ENCODE measurements around the gene SNX25.

Gene SNX25

DNA sequence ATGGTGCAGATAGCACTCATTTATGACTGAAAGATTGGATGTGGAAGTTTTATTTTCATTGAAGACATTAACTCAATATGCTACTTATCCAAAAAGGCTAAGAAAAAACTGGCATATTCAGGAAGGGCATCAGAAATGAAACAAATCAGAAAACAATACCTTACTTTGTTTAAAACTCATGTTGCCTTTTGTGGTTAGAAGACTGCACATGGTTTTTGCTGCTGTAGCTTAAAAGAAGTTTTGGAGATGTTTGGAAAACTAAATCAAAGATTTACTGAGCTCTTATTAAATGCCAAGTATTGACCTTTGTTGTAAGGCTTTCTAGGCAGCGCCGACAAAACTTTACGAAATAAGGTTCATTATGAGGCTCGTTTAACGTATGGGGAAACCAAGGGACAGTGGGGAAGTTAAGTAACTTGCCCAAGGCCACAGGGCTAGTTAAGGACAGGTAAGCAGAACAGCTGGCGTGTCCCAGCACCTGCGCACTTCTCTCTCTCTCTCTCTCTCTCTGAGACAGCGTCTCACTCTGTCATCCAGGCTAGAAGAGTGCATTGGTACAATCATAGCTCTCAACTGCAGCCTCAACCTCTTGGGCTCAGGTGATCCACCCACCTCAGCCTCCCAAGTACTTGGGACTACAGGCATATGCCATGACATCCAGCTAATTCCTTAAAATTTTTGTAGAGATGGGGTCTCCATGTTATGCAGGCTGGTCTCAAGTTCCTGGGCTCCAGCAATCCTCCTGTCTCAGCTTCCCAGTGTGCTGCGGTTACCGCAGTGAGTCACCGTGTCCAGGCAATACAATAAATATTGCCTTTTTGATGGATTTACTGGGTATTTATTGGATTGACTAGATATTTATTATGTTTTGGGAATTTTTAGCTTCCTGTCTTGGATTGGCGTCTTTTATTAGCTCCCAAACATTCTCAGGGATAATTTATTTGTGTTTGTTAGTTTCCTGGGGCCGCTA is 170.2 kb downstream of the SNX25 start:
- TF ChIP-seq SIN3A (IDR thresholded peaks at IDR 0.05; ENCODE audit: borderline replicate concordance, insufficient read depth, low read length) = no peak
- TF ChIP-seq POLR2AphosphoS5 (IDR thresholded peaks at IDR 0.05; ENCODE audit: low read depth, low read length) = no peak
- TF ChIP-seq, protein P1, sequence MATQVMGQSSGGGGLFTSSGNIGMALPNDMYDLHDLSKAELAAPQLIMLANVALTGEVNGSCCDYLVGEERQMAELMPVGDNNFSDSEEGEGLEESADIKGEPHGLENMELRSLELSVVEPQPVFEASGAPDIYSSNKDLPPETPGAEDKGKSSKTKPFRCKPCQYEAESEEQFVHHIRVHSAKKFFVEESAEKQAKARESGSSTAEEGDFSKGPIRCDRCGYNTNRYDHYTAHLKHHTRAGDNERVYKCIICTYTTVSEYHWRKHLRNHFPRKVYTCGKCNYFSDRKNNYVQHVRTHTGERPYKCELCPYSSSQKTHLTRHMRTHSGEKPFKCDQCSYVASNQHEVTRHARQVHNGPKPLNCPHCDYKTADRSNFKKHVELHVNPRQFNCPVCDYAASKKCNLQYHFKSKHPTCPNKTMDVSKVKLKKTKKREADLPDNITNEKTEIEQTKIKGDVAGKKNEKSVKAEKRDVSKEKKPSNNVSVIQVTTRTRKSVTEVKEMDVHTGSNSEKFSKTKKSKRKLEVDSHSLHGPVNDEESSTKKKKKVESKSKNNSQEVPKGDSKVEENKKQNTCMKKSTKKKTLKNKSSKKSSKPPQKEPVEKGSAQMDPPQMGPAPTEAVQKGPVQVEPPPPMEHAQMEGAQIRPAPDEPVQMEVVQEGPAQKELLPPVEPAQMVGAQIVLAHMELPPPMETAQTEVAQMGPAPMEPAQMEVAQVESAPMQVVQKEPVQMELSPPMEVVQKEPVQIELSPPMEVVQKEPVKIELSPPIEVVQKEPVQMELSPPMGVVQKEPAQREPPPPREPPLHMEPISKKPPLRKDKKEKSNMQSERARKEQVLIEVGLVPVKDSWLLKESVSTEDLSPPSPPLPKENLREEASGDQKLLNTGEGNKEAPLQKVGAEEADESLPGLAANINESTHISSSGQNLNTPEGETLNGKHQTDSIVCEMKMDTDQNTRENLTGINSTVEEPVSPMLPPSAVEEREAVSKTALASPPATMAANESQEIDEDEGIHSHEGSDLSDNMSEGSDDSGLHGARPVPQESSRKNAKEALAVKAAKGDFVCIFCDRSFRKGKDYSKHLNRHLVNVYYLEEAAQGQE (IDR thresholded peaks at IDR 0.05; ENCODE audit: insufficient read depth in 1 of 2, low read depth in 2 of 2, low read length in 2 of 2) = no peak
- no peak for TF ChIP-seq FOXP2 (optimal IDR thresholded peaks at IDR 0.05; ENCODE audit: borderline replicate concordance, extremely low read depth, extremely low read length, insufficient read depth)
- TF ChIP-seq TAF1 (IDR thresholded peaks at IDR 0.05; ENCODE audit: borderline replicate concordance, insufficient read depth, low read length) = no peak

DNA sequence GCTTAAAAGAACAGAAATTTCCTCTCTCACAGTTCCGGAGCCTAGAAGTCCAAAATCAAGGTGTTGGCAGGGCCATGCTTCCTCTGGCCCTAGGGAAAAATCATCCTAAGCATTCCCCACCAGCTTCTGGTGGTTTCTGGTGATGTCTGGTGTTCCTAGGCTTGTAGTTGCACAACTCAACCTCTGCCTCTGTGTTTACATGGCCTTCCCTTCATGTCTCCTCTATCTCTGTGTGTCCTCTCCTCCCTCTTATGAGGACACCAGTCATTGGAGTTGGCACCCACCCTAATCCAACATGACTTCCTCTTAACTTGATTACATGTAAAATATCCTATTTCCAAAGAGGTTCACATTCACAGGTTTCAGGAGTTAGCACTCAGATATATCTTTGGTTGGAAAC is 170.9 kb downstream of the SNX25 start:
- TF ChIP-seq, protein P1 (IDR thresholded peaks at IDR 0.05; ENCODE audit: insufficient read depth in 1 of 2, low read depth in 2 of 2, low read length in 2 of 2) = no peak
- no peak for TF ChIP-seq TAF1 (IDR thresholded peaks at IDR 0.05; ENCODE audit: borderline replicate concordance, insufficient read depth, low read length)
- no peak for TF ChIP-seq POLR2AphosphoS5 (IDR thresholded peaks at IDR 0.05; ENCODE audit: low read depth, low read length)
- no peak for TF ChIP-seq SIN3A (IDR thresholded peaks at IDR 0.05; ENCODE audit: borderline replicate concordance, insufficient read depth, low read length)
- no peak for TF ChIP-seq FOXP2 (optimal IDR thresholded peaks at IDR 0.05; ENCODE audit: borderline replicate concordance, extremely low read depth, extremely low read length, insufficient read depth)

DNA sequence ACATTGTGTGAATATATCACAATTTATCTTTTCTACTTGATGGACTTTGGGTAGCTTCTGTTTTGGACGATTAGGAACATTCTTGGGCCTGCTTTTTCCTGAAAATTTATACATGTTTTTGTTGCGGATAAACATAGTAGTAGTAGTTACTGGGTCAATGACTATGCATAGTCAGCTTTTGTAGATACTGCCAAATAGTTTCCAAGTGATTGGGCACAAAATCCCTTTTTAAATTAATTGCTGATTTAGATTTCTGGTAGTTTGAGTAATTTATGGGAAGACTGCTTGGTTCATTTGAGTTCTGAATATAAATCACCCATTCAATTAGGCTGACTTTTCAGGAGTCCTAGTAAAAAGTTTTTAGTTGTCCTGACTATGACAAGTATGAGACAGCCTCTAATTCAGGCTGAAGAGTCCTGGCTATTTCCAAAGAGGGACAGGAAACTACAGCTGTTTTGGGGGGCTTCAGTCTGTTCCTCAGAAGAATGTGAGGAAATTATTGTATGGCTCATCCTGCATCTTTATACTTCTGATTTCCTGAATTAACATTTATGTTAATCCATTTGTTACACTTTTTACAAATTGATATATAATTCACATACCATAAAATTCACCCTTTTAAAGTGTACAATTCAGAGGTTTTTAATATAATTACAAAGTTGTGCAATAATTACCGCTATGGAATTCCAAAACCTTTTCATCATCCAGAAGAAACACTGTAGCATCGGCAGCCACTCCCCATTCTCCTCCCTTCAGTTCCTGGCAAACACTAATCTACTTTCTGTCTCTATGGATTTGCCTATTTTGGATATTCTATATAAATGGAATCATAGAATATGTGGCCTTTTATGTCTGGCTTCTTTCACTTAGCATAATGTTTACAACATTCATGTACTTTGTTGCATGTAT is 172.1 kb downstream of the SNX25 start:
- TF ChIP-seq, protein P1 (IDR thresholded peaks at IDR 0.05; ENCODE audit: insufficient read depth in 1 of 2, low read depth in 2 of 2, low read length in 2 of 2) = no peak
- TF ChIP-seq POLR2AphosphoS5 (IDR thresholded peaks at IDR 0.05; ENCODE audit: low read depth, low read length) = no peak
- no peak for TF ChIP-seq FOXP2 (optimal IDR thresholded peaks at IDR 0.05; ENCODE audit: borderline replicate concordance, extremely low read depth, extremely low read length, insufficient read depth)
- TF ChIP-seq TAF1 (IDR thresholded peaks at IDR 0.05; ENCODE audit: borderline replicate concordance, insufficient read depth, low read length) = no peak
- no peak for TF ChIP-seq SIN3A (IDR thresholded peaks at IDR 0.05; ENCODE audit: borderline replicate concordance, insufficient read depth, low read length)

GRCh38 chr4:185382754-185383153 is 173.4 kb downstream of the SNX25 start:
- TF ChIP-seq TAF1 (IDR thresholded peaks at IDR 0.05; ENCODE audit: borderline replicate concordance, insufficient read depth, low read length) (no peak), FOXP2 (optimal IDR thresholded peaks at IDR 0.05; ENCODE audit: borderline replicate concordance, extremely low read depth, extremely low read length, insufficient read depth) (no peak), POLR2AphosphoS5 (IDR thresholded peaks at IDR 0.05; ENCODE audit: low read depth, low read length) (no peak), SIN3A (IDR thresholded peaks at IDR 0.05; ENCODE audit: borderline replicate concordance, insufficient read depth, low read length) (no peak)
- TF ChIP-seq, protein P1 (IDR thresholded peaks at IDR 0.05; ENCODE audit: insufficient read depth in 1 of 2, low read depth in 2 of 2, low read length in 2 of 2) = no peak
